DMS53 (cell line): ENCODE measurements around the gene BCAS3.

Experiments used
- DNase-seq: peaks from one replicate; lab custom pipeline; 2025; lab: John Stamatoyannopoulos, UW

Gene BCAS3

DNA sequence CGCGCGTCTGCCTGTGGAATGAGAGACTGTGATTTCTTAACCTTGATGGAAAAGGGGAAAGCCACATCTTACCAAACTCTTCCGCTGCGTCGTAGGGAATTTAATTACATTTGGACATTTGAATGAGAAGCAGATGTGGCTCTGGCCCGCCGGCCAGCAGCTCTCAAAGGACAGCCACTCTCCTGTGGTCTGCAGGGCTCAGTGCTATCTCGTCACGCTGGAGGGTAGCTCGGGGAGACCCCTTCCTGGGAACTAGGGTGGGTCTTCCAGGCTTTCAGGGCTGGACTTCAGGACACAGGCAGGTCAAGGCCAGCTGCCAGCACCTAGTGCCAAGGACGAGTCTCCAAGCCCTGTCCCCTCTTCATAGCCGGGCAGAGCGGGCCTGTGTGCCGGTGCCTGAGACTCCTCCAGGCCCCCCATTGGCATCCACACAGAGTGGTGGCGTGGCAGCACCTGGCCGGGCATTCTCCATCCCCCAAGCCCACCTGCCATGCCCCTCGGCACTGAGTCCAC lies 706.1 kb downstream of the BCAS3 start:
- DNase-seq, result no peak

- DNase-seq, result no peak
These were observed 706.7 kb downstream of the BCAS3 start for GRCh38 chr17:61384354-61384691.

DNA sequence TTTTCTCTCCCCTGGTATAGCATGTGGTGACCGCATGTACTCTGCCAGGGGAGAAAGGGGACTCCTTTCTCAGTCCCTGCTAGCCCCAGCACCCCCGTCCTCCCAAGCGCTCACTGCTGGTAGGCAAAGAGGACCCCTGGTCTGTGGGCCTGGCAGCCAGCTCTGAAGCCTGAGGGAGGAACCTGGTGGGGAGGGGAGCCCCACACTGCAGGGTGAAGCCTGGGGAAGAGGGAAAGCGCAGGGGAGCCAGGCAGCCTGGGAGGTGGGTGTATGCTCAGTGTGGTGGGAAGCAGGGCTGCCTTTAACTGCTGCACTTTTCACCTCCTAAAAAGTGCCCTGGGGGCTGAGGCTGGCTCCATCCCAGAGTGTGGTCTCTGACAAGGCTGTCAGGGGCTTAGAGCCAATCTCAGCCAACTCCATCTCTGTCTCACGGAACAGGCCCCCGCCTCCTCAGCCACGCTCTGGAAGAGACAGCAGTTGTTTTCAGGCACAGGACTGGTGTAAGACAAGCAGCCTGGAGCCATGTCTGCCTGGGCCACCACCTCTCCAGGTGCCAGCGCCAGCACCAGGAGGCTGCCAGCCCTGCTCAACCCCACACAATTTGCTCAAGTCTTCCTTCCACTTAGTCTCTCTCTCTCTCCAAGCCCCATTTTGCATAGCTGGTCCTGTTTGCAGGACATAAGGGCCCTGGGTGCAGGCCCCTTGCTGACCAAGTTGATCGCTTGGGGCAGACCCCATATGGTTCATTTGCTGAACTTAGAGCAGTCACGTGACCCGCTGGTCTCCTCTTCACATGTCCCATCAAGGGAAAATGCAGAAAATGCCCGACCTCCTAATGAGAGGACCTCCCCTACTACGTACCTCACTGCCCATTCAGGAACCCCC lies 707.3 kb downstream of the BCAS3 start:
- DNase-seq, result no peak

DNA sequence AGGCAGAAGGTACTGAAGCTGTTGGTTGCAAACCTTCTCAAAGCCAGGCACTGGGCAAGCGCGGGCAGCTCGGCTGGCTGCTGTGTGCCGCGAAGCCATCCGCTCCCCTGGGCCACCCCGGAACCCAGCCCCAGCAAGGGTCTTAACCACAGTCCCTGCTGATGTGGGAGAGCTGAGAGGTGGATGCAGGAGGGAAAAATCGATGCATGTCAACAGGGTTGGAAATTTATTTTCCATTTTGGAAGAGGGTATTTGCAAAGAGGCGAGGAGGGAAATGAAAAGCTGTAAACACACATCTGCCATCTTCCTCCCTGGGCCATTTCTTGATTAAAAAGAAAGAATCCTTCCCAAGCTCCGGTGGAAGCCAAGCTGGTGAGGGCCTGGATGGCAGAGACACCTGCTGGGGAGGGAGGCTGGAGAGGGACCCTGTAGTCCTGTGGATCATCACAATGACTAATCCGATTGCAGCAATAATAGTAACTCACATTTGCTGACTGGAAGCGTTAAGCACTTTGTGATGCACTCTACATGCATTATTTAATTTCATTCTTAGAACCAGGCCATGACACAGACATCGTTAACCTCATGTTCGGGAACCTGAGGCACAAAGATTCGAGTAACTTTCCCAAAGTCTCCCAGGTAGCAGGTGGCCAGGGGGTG lies 708.1 kb downstream of the BCAS3 start:
- DNase-seq, result no peak

DNA sequence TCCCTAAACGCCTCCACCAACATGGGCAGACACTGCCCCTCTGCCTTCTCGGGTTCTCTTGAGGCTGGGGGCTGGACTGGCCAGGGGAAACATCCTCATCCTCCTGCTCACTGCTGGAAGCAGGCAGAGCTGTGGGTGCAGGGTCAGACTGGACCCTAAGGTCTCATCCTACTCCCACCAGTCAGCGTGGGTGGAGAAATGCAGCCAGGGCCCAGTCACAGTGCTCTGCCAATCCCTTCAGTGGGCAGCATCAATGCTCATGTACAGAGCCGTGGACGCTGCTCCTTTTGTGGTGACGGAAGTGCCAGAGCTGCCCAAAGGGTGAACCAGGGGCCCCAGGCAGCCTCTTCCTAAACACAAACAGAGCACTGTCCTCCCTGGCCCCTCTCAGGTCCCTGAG lies 708.6 kb downstream of the BCAS3 start:
- DNase-seq, result no peak

- no peak for DNase-seq
These were observed 709.4 kb downstream of the BCAS3 start for GRCh38 chr17:61387011-61387410.

DNA sequence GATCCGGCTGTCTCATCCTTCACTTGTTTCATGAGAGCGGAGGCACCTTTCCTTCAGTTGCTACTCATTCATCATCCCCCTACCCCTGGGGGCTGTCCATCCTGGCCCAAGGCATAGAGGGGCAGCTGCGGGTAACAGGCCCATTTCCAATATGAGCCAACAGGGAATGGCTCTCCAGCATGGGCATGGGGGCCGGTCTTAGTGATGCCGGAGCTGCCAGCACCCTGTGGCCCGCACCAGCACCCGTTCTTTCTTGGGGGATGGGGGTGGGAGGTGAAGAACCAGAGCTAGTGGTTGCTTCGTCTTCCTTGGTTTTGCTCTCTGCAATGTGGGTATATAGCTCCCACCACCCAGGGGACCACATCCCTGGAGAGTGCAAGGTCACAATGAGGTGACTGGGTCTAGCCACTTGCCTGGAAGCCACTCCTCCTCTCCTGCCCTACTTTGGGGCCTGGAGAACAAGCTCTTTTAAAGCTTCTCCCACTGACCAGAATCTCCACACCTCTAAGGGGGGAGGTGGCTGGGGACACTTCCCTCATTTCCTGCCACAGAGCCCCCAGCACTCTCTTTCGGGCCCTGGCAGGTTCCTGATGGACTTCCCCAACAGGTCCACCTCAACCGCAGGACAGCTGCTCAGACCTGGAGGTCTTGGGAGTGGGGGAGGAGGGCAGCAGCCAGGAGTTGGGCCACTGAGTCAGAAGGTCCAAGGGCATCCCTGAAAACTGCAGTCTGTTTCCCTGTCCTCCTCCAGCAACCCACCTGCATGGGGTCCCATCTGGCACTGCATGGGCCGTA lies 710.1 kb downstream of the BCAS3 start:
- no peak for DNase-seq

- DNase-seq, result no peak
These were observed 711.1 kb downstream of the BCAS3 start for GRCh38 chr17:61388561-61389356.

DNA sequence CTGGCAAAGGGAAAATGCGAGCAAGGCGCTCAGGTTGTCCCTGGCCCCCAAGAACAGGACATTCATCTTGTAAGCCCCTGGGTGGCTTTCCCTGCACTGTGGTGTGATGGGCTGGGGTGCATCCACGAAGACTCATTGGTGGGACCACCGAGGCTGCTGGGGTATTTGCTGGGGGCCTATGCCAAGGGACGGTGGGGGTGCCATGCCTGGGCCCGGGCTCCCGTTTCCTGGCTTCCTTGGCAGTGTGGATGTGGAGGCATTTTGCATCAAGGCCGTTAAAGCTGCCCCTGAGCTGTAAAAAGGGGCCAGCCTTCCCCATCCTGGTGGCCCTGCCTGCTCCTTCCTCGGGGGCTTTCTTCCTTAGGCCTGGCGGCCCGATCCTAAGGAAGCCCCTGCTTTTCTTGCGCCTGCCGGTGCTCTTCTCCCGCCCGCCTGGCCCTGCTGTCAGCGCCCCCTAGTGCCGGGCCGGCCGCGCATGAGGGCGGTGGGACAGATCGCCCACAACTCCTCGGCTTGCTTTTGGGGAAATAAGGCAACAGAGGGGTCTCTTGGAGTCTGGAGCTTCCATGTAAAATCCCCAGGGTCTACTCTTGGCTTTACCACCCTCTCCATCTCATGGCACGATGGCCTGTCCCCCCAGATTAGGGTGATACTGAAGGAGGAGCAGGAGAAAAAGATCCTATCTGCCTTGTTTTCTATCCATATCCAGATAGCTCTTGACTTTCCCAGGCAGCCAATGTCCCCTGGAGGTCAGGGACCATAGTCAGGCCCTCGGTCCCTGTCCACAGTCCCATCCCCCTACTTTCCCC lies 712.2 kb downstream of the BCAS3 start:
- peak; percentile 58 for DNase-seq

- DNase-seq, result no peak
These were observed 712.8 kb downstream of the BCAS3 start for GRCh38 chr17:61390479-61390791.

DNA sequence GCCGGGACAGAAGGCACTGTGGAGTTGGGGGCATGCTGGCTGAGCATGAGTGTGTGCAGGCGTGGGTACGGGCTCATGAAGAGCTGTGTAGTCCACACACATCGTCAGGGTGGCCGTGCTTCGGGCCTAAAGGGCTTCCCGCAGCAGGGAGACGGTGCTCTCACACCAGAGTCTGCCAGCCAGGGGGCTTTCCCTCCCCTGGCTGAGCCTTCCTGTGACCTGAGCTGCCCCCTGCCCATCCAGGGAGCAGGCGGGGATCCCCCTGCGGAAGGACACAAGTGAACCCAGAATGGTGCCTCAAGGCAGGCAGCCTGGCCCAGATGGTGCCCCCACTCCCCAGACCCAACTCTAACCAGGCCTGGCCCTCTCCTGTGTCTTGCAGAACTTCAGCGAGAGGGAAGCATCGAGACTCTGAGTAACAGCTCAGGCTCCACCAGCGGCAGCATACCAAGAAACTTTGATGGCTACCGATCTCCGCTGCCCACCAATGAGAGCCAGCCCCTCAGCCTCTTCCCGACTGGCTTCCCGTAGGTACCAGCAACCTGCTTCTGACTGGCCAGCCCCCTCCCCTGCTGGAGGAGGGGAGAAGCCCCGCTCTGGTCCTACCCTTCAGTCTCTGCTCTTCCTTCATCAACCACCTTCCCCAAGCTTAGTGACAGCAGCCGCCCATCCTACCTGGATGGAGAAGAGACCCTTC lies 714.1 kb downstream of the BCAS3 start:
- DNase-seq, result no peak

DNA sequence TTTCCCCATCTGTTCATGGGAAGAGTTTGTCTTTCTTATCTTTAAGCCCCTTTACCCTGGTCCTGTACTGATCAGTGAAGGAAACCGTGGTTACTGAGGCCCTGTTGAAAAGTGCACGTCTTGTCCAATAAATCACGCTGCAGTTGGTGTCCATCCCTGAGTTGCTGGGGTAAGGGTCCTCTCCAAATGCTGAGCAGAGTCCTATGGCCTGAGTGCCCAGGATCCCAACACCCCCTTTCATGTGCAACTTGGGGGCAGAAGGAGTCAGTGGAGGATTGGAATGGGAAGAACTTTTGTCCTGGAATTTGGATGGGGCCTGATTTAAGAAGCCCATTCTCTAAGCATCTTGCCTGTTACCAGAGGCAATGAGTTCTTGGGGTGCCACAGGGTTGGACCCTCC lies 715.0 kb downstream of the BCAS3 start:
- DNase-seq, result no peak

DNA sequence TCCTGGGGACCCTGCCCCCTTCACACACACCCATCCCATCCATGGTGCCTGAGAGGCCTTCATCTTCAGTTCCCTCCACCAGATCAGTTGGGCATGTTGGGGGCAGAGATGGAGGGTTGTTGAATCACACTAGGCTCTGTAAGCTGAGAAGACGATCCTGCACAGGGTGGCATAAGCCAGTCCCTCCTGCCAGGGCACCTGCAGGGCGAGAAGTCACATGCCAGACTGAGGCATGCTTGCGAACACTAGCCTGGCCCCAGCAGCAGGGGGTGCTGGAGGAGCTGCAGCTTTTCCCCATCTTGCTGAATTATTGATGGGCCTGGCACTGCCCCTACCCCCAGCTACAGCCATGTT lies 715.9 kb downstream of the BCAS3 start:
- DNase-seq, result peak; percentile 35

DNA sequence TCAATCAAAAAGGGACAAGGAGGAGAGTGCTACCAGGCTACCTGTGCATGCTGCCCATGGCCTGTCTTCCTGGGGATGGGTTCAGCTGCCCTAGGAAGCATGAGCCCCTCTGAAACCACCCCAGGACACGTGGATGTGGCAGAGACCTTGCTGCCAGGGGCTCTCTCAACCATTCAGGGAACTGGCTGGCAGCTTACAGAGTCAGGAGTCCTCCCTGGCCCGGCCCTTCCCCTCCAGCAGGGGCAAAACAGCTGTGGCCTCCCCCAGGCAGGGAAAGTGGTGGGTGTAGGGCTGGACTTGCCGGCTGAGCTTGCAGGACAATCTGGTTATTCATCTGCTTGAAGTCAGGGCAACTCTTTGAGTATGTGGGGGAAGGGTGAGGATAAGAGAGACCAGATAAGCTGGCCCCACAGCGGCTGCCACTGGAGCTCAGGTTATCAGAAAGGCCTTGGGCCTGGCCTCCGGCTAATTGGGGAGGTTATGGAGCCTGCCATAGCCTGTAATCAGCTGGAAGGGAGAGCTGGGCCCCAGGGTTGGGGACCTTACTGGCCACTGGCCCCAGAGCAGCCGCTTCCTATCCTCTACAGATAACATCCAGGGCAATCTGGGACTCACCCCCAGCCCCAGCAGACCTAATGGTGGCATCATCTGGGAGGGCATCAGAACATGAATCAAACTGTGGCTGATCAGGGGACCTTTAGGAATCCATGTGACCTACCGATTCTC lies 716.4 kb downstream of the BCAS3 start:
- DNase-seq, result no peak

DNA sequence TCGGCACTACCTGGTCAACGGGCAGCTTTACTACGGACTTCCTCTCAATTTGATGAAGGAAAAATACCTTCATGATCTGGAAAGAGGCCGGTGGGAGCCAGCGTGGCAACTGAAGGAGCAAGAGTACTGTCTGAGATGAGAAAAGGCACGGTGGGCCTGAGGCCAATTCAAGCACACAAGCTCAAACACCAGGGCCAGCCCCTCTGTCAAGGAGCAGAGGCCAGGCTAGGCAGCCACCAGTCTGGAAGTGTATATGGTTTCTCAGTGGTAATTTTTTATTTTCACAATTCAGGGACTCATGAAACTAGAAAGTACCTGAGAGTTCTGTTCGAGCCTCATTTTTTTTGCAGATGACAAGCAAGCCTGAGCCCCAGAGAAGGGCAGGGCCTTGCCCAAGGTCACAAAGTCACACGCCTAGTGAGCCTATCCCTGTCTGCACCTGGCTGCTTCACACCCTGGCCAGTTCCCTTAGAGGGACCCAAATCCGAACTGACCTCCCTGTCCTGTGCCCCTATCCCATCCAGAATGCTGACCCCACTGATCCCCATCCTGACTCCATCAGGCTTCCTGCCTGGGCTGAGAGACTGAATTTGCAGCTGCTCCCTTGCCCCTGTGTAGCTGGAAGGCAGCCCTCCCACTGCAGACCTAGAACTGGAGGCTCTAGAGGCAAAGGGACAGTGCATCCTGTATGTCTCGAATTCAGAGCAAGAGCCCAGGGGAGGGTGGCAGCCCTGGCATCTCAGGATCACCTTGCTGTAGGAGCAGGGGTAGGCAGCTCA lies 717.2 kb downstream of the BCAS3 start:
- no peak for DNase-seq

DNA sequence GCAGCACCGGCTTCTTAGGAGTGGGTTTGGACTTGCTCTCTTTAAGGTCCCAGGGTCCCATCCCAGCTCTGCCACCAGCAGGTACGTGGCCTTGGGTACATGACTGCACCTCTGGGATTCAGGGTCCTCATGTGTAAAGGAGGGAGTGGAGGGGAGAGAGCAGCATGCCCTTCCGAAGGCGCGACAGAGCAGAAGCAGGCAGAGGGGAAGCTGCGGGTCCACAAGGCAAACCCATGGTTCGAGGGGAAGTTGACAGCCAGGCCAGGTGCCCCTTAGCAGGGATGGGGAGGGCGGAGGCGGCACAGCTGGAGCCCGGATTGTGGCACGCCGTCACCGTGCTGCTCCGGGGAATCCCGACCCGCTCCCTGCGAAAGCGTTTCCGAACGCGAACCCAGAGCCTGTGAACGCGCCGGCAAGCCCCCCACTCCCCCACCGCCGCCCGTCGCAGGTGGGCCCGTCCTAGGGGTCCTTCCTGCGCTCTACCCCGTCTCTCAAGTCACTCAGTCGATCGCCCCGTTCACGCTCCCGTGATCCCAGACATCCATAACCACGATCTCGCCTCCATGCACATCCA lies 717.8 kb downstream of the BCAS3 start:
- DNase-seq, result no peak

DNA sequence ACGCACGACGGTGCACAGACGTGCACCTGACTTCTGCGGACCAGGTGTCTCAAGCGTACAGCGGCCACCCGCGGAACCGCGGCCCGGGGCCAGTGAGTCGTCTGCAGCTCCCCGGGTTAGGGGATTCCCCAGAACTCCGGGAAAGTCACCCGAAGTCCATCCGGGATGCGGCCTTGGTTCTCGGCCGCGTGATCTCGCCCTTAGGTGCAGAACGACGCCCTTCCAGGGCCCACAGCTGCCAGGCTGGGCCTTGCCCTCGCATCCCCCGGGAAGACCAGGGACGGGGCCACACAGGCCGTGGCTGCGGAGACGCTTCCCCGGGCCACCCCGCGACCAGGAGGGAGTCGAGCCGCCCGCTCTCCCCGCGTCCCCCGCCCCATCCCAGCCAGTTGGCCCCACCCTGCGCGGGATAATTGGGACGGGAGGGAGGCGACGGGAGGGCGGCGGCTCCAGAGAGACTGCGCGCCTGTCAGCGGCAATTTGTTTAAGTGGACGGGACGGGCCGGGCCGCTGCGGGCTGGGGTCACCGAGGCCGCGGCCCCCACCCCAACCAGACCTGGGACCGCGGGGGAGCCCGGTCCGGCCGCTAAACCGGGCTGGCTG lies 718.4 kb downstream of the BCAS3 start:
- DNase-seq, result peak; percentile 16

- DNase-seq, result peak; percentile 9
These were observed 719.0 kb downstream of the BCAS3 start for GRCh38 chr17:61396586-61397085.
